Putamen (tissue), 1 donor: ENCODE results near the gene UTS2B.

Source experiments
- DNase-seq: peaks from one replicate; pipeline ENCODE4 v3.0.0-alpha.2; 2016; ENCODE audit warnings: low spot score

Gene UTS2B

GRCh38 chr3:191238321-191238817 is 92.0 kb downstream of the UTS2B start:
- DNase-seq: no peak

DNA sequence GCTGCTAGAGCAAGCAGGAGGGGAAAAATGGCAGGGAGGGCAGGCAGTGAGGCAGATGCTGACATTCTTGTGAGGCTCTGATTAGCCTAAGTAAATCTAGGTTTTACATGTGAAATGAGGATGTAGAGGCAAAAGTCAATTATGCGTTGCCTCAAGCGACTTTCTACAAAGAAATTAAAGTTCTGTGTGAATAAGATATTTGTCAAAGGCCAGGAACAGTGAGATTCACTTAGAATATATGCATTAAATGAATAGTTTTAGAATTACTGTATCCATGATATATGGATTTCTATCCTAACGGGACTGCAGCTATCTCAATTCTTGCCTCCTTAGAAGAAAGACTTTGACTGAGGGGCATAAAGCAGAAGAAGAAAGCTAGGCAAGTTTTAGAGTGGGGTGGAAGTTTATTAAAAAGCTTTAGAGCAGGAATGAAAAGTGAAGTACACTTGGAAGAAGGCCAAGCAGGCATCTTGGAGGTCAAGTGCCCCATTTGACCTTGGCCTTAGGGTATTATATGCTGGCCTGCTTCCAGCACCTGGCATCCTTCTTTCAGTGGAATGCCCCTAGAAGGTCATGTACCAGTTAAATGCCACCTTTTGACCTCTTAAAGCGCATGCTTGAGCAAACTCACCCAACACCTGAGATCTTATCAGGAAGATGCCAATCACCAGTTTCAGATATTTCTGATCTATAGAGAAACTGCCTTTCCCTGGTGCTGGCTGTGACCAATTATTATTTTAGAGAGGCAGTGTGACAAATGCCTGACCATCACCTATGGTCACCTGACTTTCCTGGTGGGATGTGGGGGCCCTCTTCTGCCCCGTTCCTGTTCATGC is 93.1 kb downstream of the UTS2B start:
- no peak for DNase-seq

- DNase-seq: no peak
Observed at GRCh38 chr3:191236646-191237045, 93.7 kb downstream of the UTS2B start.

DNA sequence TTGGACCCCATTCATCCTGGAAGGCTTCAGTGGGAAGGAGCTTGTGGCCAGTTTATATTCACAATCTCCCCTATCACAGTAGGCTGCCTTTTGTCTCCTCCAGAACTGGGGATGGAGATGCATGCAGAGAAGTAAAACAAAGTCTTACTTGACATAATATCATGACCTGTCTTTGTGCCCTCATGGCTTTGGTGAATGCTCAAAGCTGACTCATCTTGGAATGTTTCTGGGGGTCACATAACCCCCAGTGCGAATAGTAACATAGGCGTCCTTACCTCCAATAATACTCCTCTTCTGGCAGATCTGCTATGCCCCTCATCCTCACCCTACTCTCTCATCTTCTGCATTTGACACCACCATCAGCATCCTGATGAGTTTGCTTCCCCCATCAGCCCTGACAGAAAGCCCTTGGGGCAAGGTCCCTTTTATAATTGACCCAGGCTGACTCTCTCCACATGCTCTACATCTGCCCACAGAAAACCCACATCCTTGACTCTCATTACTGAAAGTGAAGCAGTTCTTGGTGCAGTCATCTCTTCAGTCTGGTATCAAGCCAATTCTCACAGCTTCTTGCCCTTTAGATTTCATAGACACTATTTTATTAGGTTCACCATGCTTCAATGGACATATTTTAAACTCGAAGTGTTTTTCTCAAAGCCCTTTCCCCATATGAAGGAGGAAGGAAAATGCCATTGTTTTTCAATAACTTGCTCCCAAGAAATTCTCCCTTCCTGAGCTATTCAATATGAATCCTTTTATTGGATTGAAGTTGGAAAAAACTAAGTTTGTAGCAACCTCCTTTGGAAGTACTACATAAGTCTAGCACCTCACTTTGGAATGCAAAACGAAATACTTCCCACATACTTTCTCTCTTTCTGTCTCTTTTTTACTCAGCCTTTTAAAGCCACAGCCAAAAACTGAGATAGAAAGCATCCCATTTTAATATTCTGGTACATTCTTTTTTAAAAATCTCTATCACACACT is 94.7 kb downstream of the UTS2B start:
- no peak for DNase-seq

GRCh38 chr3:191234216-191234615 is 96.1 kb downstream of the UTS2B start:
- DNase-seq: no peak

GRCh38 chr3:191227541-191227940 is 102.8 kb downstream of the UTS2B start:
- DNase-seq: no peak

DNA sequence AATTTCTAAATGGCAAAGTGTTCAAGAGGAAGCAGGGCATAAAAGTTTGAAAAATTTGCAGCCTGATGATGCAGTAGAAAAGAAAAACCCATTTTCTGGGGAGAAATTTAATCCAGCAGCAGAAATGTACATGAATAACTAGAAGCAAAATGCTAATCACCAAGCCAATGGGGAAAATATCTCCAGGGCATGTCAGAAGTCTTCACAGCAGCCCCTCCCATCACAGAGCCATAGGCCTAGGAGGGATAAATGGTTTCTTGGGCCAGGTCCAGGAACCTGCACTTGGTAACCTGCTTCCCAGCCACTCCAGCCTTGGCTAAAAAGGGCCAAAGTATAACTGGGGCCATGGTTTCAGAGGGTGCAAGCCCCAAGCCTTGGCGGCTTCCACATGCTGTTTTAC is 108.7 kb downstream of the UTS2B start:
- DNase-seq: no peak

GRCh38 chr3:191220908-191221307 is 109.4 kb downstream of the UTS2B start:
- no peak for DNase-seq

DNA sequence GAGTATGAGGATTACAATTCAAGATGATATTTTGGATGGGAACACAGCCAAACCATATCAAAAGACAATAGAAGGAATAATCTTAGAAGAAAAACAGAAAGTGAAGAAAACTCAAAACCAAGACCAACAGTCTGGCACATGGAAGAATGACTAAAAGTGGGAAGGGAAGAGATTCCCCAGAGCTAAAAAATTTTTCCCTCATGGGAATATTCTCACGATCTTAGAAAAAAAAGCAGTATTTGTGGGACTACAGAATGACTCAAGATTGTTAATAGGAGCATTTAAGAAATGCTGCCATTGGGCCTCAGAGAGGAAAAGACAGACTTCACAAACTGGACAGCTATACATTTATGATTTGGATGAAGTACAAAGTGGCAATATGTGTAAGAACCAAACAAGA is 113.0 kb downstream of the UTS2B start:
- DNase-seq: no peak
